ENCODE measurements around the gene STX17.
A peak's percentile ranks its signal among the peaks of the same experiment; 100 is the strongest.

STX17 gene

GRCh38 chr9:99903393-99903792 lies 3.1 kb upstream of the STX17 start:
- TF ChIP-seq CTCF (IDR thresholded peaks at IDR 0.05; ENCODE audit: low read depth, low read length): no peak
- no peak overlapping the region for H3K4me3 ChIP-seq (ENCODE audit: low read depth, low read length)

GRCh38 chr9:99905833-99906402 lies 536 bp upstream of the STX17 start:
- H3K4me3 ChIP-seq (ENCODE audit: low read depth, low read length): peak overlapping the region; percentile 90
- no peak for TF ChIP-seq CTCF (IDR thresholded peaks at IDR 0.05; ENCODE audit: low read depth, low read length)

- TF ChIP-seq CTCF (IDR thresholded peaks at IDR 0.05; ENCODE audit: low read depth, low read length): no peak
- H3K4me3 ChIP-seq (ENCODE audit: low read depth, low read length): peak overlapping the region; percentile 90
Measured at GRCh38 chr9:99907208-99907532, 716 bp downstream of the STX17 start.

- TF ChIP-seq CTCF (IDR thresholded peaks at IDR 0.05; ENCODE audit: low read depth, low read length): no peak
- no peak overlapping the region for H3K4me3 ChIP-seq (ENCODE audit: low read depth, low read length)
Measured at GRCh38 chr9:99911600-99911999, 5.1 kb downstream of the STX17 start.

DNA sequence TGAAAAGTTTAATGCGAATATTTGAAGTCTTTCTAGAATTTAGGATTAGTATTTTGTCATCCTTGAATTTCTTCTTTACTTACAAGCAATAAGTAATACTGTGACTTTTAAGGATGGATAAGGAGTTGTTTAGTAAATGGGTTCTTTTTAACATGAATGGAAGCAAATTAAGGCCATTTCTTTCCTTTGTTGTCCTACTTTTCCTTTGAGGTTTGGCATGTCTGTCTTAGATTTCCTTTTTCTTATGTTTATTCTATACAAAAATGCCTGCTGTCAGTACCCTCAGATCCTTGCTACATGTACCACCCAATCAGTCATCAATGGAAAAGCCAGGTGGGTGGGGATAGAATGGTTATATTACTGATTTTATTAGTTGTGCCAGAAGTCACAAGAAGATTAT lies 10.2 kb downstream of the STX17 start:
- TF ChIP-seq CTCF (IDR thresholded peaks at IDR 0.05; ENCODE audit: low read depth, low read length): no peak
- H3K4me3 ChIP-seq (ENCODE audit: low read depth, low read length): no peak overlapping the region

DNA sequence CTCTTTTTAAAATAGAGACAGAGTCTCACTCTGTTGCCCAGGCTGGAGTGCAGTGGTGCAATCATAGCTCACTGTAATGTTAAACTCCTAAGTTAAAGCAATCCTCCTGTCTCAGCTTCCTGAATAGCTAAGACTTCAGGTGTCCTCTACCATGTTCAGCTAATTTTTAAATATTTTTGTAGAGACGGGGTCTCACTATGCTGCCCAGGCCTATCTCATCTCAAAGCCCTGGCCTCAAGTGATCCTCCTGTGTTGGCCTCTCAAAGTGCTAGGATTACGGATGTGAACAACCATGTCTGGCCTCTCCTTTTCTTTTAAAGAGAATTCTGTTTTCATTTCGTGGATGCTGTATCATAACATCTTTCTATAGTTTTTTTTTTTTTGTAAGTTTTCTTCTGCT lies 11.7 kb downstream of the STX17 start:
- H3K4me3 ChIP-seq (ENCODE audit: low read depth, low read length): no peak overlapping the region
- no peak for TF ChIP-seq CTCF (IDR thresholded peaks at IDR 0.05; ENCODE audit: low read depth, low read length)

DNA sequence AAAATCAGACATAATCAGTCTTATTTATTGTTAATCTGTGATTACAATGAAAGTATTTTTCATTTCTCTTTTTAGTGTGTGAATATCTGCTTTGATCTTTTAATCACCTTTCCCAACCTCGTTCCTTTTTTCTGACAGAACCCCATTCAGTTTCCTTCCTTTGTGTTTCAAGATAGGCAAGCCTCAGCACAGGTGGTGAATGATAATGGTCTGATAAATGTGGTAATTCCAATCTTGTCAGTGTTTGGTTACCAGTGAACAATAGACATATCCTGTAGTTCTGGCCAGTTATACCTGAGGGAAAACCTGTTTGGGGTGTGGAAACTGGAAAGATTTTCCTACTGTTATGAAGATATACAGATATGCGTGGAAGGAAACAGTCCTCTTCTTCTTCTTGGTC lies 13.5 kb downstream of the STX17 start:
- no peak for TF ChIP-seq CTCF (IDR thresholded peaks at IDR 0.05; ENCODE audit: low read depth, low read length)
- no peak overlapping the region for H3K4me3 ChIP-seq (ENCODE audit: low read depth, low read length)

All from WI38 (cell line).